ENCODE data around the gene CAMSAP2. TPM values are rescaled to one million over a fixed set of nuclear protein-coding genes. Genes with fewer than 3 reads are reported as not detected.

The CAMSAP2 gene
- polyA plus RNA-seq, 4 donors: 34.7 to 42.8 (median 40.6) TPM

DNA sequence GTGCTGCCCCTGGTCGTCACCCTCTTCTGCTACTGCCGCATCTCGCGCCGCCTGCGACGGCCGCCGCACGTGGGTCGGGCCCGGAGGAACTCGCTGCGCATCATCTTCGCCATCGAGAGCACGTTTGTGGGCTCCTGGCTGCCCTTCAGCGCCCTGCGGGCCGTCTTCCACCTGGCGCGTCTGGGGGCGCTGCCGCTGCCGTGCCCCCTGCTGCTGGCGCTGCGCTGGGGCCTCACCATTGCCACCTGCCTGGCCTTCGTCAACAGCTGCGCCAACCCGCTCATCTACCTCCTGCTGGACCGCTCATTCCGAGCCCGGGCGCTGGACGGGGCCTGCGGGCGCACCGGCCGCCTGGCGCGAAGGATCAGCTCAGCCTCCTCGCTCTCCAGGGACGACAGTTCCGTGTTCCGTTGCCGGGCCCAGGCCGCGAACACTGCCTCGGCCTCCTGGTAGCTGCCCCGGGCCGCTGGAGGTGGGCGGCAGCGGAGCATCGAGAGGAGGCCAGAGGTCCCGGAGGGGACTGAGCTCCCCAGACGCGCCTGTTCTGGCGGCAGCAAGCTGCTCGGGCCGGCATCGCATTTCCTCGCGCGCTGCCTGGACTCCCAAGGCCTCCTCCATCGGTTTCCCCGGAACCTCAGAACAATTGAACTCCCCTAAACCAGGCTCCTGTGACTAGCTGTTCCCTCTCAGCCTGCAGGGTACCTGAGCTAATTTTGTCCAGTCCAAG lies 135.1 kb downstream of the CAMSAP2 start:
- no peak for DNase-seq (ENCODE audit: low read depth in 4 of 4, low spot score in 2 of 4)

DNA sequence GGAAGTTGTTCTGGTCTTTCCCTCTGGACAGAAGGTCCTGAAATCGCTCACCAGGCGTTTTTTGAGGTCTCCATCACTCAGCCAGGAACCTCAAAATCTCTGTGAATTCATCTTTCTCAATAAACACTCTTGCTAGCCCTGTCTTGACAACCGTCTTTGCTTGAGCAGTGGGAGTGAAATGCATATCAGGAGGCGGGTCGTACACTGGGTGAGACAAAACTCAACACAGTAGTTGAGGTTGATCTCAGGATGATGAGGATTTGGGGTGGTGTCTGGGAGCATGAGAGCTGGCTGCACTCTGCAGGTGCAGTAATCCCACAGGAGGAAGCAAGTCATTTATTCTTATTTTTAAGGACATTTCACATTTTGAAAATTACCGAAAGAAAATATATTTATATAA lies 136.0 kb downstream of the CAMSAP2 start:
- no peak for DNase-seq (ENCODE audit: low read depth in 4 of 4, low spot score in 2 of 4)

- no peak for DNase-seq (ENCODE audit: low read depth in 4 of 4, low spot score in 2 of 4)
Measured at GRCh38 chr1:200875416-200875815, 136.7 kb downstream of the CAMSAP2 start.

DNA sequence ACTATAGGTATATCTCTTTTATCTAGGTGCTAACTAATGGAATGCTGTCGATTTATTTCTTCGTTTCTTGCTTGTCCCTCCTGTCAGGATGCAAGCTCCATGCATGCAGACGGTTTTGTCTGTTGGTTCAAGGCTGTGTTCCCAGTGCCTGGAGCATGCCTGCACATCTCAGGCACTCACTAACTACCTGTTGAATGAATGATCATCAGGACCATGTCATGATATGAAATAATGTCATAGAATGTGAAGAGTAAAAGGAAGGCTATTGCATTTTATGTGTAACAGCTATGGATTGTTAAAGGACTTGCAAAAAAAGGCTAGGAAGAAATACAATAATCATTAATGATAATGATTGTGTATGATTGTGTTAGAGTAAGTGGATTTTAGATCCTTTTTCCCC lies 138.3 kb downstream of the CAMSAP2 start:
- no peak for DNase-seq (ENCODE audit: low read depth in 4 of 4, low spot score in 2 of 4)

- no peak for DNase-seq (ENCODE audit: low read depth in 4 of 4, low spot score in 2 of 4)
Measured at GRCh38 chr1:200877839-200878551, 139.3 kb downstream of the CAMSAP2 start.

GRCh38 chr1:200880212-200880611 lies 141.5 kb downstream of the CAMSAP2 start:
- DNase-seq (ENCODE audit: low read depth in 4 of 4, low spot score in 2 of 4): no peak

- no peak for DNase-seq (ENCODE audit: low read depth in 4 of 4, low spot score in 2 of 4)
Measured at GRCh38 chr1:200883118-200883517, 144.4 kb downstream of the CAMSAP2 start.

DNA sequence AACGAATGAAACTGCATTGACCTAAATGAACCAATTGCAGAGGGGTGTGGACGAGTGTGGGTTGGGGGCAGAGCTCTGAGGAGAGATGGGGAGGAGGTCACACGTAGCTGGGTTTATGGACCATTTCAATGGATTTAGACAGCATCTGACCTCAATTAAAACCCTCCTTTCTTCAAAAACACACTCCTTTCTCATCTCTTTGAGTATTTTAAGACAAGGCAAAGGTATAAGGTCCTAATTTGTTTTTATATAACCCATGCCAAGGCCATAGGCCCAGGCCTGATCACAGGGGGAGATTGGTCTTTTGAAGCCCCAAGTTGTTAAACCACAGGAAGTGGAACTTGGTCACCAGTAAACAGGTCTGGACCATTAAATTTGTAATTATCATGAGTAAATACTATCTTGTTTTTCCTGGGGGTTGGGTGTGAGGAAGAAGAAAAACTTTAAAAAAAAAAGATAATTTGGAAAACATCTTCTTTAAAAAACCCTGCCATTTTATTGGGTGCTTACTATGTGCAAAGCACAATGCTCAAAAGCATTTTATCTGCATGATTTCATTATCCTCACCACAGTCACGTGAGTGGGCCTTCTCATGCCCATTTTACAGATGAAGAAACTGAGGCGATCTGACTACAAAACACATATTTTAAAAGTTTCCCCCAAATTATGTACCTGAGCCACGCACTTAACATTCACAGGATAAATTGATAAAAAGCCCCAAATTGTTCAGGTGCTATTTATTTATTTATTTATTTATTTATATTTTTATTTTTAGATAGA lies 147.1 kb downstream of the CAMSAP2 start:
- DNase-seq (ENCODE audit: low read depth in 4 of 4, low spot score in 2 of 4): no peak

DNA sequence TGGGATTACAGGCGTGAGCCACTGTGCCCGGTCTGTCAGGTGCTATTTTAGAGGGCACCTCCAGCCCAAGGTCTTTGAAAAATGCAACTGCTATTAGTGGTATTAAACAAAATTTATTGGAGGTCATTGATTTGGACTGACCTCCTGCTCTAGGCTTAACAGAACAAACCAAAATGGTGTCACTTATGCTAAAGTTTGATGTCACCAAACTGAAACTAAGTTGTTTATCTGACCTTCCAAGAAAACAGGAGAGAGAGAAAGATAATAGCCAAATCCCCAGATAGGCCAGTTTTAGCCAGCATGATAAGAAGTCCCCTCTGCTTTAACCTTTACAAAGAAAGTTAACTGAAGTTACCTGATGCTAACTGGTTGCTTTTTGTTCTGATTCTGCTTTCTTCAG lies 147.9 kb downstream of the CAMSAP2 start:
- DNase-seq (ENCODE audit: low read depth in 4 of 4, low spot score in 2 of 4): no peak

- no peak for DNase-seq (ENCODE audit: low read depth in 4 of 4, low spot score in 2 of 4)
Measured at GRCh38 chr1:200887036-200887435, 148.3 kb downstream of the CAMSAP2 start.

- no peak for DNase-seq (ENCODE audit: low read depth in 4 of 4, low spot score in 2 of 4)
Measured at GRCh38 chr1:200887772-200888348, 149.2 kb downstream of the CAMSAP2 start.

DNA sequence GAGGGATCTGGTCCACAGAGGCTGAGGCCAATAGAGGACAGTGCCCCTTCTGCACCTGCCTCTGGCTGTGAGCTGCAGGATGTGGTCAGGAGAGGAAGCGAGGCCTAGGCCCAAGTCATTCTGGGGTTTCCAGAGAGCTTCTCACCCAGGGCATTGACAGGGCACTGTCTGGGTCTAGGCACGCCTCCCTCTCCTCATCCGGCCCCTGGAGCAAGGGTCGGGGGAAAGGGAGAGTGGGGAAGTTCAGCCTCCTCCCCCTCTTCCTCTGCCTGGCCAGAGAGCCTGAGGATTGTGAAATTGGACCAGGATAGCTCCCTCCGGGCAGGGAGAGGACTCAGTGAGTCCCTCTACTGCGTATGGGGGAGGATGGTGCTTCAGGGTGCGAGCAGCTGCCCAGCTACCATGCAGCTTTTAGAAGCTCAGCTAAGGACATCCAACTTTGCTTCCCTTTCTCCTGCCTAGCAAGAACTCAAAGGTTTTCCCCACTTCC lies 149.7 kb downstream of the CAMSAP2 start:
- DNase-seq (ENCODE audit: low read depth in 4 of 4, low spot score in 2 of 4): no peak

DNA sequence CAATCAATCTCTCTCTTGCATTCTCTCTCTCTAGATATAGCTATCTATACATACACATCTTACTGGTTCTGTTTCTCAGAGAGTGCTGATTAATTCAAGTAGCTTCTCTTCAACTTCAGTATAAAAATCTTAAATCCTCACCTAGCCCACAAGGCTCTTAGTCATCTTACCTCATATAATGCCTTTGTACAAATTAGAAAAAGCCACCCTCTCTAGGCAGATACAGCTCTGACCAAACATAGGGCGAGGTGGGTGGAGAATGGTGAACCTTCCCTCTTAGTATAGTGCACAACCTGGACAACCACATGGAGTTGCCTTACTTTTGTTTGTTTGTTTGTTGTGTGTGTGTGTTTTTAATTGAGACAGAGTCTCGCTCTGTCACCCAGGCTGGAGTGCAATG lies 150.9 kb downstream of the CAMSAP2 start:
- DNase-seq (ENCODE audit: low read depth in 4 of 4, low spot score in 2 of 4): no peak

DNA sequence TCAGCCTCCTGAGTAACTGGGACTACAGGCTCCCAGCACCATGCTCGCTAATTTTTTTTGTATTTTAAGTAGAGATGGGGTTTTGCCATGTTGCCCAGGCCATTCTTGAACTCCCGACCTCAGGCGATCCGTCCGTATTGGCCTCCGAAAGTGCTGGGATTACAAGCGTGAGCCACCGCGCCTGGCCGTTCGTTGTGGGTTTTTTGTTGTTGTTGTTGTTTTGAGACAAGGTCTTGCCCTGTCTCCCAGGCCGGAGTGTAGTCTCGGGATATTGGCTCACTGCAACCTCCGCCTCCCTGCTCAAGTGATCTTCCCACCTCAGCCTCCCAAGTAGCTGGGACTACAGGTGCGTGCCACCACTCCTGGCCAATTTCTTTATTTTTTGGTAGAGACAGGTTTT lies 151.3 kb downstream of the CAMSAP2 start:
- DNase-seq (ENCODE audit: low read depth in 4 of 4, low spot score in 2 of 4): no peak

DNA sequence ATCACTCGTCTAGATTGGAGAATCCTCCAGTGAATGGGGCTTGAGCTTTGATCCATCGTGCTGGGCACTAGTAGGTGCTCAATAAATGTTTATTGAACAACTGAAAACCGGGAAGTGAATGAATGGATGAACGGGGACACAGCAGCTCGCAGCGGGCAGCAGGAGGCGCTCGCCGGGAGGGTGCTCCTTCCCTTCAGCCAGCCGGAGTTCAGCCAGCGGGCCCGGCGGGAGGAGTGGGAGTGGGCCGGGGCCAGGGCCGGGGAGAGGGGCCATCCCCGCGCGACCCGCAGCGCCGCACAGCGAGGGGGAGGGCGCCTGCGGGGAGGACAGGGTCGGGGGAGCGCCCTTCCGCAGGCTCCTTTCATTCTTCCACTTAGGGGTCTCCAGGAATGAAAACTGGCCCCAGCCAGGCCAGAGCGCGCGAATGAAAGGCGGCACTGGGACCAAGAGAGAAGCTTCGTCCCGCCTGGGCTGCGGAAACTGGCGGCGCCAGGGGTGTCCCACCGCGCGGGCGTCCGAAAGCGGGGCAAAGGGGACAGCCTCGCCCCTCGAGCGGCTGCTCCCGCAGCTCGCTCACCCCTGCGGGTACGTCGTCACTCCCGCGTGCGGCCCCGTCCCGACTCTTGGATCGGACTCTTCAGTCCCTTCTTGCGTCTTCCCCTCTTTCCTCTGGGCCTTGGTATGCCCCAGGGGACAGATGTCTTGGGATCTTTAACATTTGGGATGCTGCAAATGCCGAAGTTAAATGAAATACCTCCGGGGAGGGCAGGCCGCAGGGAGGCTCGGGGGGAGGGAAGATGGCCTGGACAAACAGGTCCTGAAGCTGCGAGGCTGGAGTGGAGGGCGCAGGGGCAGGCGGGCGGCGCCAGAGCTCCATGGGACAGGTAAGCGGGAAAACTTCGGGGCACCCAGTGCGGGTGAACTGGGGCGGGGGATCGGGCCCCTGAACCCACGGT lies 152.4 kb downstream of the CAMSAP2 start:
- peak in 2 of 4 donors; percentile 75 to 86 for DNase-seq (ENCODE audit: low read depth in 4 of 4, low spot score in 2 of 4)

DNA sequence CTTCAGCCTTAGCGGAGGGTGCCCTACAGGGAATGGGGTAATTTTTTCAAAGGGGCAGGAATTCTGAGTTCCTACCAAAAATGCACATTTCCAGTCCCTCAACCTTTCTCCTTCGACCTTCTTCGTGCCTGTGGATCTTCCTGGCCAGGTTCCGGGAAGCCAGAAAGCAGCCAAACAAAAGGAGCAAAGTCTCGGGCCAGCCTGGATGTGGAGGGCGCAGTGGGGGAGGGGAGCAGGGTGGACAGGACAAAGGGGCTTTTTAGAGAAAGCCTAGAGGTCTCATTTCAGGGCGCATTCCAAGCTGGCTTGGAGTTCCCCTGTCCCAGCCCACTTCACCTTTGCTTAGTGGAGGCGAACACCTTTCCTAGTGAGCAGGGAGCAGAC lies 153.1 kb downstream of the CAMSAP2 start:
- no peak for DNase-seq (ENCODE audit: low read depth in 4 of 4, low spot score in 2 of 4)

GRCh38 chr1:200892546-200892945 lies 153.9 kb downstream of the CAMSAP2 start:
- DNase-seq (ENCODE audit: low read depth in 4 of 4, low spot score in 2 of 4): no peak

DNA sequence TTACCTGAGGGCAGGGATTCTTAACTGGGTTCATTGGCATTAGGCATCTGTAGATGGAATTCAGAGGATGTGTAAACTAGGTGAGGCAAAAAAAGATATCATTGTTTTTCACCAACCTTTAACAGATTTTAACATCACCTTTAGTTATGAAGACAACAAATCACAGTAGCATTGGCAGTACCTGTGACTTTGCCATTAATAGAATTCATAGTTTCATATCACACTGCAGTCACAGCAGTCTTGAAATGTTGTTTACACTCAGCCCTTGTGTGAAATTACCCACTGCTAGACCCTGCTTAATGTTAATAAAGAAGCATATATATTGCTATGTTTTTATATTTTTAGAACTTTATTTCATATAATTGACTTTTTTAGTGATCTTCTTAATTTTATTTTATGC lies 154.3 kb downstream of the CAMSAP2 start:
- DNase-seq (ENCODE audit: low read depth in 4 of 4, low spot score in 2 of 4): no peak

- no peak for DNase-seq (ENCODE audit: low read depth in 4 of 4, low spot score in 2 of 4)
Measured at GRCh38 chr1:200893411-200893901, 154.8 kb downstream of the CAMSAP2 start.

Measured in left renal cortex interstitium (tissue), 4 donors.